ENCODE data around the gene SEC14L1. TPM values are rescaled to one million over a fixed set of nuclear protein-coding genes. Genes with fewer than 3 reads are reported as not detected.

SEC14L1 gene
- total RNA-seq, 1 experiment from 2014 or later: 76.0 TPM

DNA sequence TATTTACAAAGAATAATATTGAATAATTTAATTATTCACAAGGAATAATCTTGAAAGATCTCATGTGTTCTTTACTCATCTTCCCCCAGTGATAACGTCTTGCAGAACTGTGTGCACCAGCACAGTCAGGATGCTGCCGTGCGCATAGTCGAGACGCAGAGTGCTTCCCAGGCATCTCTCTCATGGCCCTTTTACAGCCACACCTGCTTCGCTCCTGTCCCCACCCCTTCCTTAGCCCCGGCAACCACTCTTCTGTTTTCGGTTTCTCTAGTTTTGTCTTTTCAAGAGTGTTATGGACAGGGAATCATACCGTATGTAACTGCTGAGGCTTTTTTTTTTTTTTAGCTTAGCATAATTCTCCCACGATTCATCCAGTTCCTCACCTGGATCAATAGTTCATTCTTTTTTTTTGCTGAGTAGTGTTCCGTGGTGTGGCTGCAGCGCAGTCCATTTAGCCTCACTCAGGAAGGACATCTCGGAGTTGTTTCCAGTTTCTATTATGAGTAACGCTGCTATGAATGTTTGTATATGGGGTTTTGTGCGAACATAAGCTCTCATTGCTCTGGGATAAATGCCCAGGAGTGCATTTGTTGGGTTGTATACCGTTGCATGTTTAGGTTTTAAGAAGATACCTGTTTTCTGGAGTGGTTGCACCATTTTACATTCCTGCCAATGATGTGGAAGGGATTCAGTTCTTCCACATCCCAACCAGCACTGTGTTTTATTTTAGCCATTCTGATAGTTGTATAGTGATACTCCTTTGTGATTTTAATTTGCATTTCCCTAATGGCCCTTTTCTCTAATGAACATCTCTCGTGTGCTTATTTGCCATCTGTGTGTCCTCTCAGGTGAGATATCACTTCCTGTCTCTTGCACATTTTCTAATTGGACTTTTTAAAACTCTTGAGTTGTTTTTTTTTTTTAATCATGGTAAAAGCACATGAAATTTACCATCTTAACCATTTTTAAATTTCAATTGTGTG, 47.6 kb downstream of the SEC14L1 start:
- peak in 1 of 2 experiments; percentile 16 for DNase-seq (ENCODE audit: low read depth in 1 of 2, low spot score in 2 of 2)
- Histone ChIP-seq H3K27ac (no peak overlapping the region), H3K9me3 (replicated peaks) (no peaks in the 10 kb centered on the region), H3K27me3 (replicated peaks) (no peaks in the 10 kb centered on the region), H3K4me1 (replicated peaks) (peaks cover 3% of the 10 kb centered on the region; the same call in 1 of the 2 replicates), H3K36me3 (peaks cover 61% of the 10 kb centered on the region), H3K4me3 (no peak overlapping the region)

- DNase-seq (ENCODE audit: low read depth in 1 of 2, low spot score in 2 of 2): no peak
- Histone ChIP-seq H3K4me1 (replicated peaks) (peaks cover 3% of the 10 kb centered on the region; the same call in 1 of the 2 replicates), H3K4me3 (no peak overlapping the region), H3K9me3 (replicated peaks) (no peaks in the 10 kb centered on the region), H3K27me3 (replicated peaks) (no peaks in the 10 kb centered on the region), H3K27ac (no peak overlapping the region), H3K36me3 (peaks cover 69% of the 10 kb centered on the region)
These were observed 48.4 kb downstream of the SEC14L1 start for GRCh38 chr17:77189148-77189547.

DNA sequence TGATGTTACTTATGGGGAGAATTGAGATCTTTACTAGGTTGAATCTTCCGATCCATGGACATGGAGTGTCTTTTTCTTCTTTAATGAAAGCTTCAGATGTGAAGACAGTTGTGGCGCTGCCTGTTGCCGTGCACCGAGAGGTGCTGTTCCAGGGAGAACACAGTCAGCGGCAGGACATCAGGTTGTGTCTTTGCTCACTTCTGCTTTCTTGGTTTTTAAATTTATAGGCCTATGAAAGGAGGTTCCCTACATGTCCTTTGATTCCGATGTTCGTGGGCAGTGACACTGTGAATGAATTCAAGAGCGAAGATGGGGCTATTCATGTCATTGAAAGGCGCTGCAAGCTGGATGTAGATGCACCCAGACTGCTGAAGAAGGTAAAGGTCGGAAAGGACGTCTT, 49.8 kb downstream of the SEC14L1 start:
- DNase-seq (ENCODE audit: low read depth in 1 of 2, low spot score in 2 of 2): no peak
- no peak overlapping the region for H3K27ac ChIP-seq
- peaks cover 7% of the 10 kb centered on the region for H3K4me1 ChIP-seq (replicated peaks)
- peaks cover 72% of the 10 kb centered on the region for H3K36me3 ChIP-seq
- H3K4me3 ChIP-seq: no peak overlapping the region
- H3K27me3 ChIP-seq (replicated peaks): no peaks in the 10 kb centered on the region
- H3K9me3 ChIP-seq (replicated peaks): no peaks in the 10 kb centered on the region

- peaks cover 78% of the 10 kb centered on the region for H3K36me3 ChIP-seq
- H3K4me3 ChIP-seq: no peak overlapping the region
- peaks cover 12% of the 10 kb centered on the region for H3K4me1 ChIP-seq (replicated peaks)
- no peak for DNase-seq (ENCODE audit: low read depth in 1 of 2, low spot score in 2 of 2)
- H3K27me3 ChIP-seq (replicated peaks): no peaks in the 10 kb centered on the region
- no peaks in the 10 kb centered on the region for H3K9me3 ChIP-seq (replicated peaks)
- H3K27ac ChIP-seq: no peak overlapping the region
These were observed 50.5 kb downstream of the SEC14L1 start for GRCh38 chr17:77191244-77191643.

- Histone ChIP-seq H3K4me1 (replicated peaks) (peaks cover 14% of the 10 kb centered on the region), H3K4me3 (no peak overlapping the region), H3K27me3 (replicated peaks) (no peaks in the 10 kb centered on the region), H3K9me3 (replicated peaks) (no peaks in the 10 kb centered on the region), H3K36me3 (peaks cover 92% of the 10 kb centered on the region), H3K27ac (no peak overlapping the region)
- DNase-seq (ENCODE audit: low read depth in 1 of 2, low spot score in 2 of 2): no peak
These were observed 52.9 kb downstream of the SEC14L1 start for GRCh38 chr17:77193653-77194052.

DNA sequence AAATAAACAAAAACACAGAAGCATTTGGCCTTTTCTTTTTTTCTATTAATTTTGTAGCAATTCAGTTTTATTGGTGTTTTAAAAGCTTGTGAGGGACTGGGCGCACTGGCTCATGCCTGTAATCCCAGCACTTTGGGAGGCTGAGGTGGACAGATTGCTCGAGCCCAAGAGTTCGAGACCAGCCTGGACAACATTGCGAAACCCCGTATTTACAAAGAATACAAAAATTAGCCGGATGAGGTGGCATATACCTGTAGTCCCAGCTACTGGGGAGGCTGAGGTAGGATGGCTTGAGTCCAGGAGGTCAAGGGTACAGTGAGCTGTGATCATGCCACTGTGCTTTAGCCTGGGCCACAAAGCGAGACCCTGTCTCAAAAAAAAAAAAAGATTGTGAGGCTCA, 53.4 kb downstream of the SEC14L1 start:
- Histone ChIP-seq H3K27me3 (replicated peaks) (no peaks in the 10 kb centered on the region), H3K36me3 (peaks cover 94% of the 10 kb centered on the region), H3K4me1 (replicated peaks) (peaks cover 13% of the 10 kb centered on the region), H3K27ac (no peak overlapping the region), H3K4me3 (no peak overlapping the region), H3K9me3 (replicated peaks) (no peaks in the 10 kb centered on the region)
- DNase-seq (ENCODE audit: low read depth in 1 of 2, low spot score in 2 of 2): no peak

GRCh38 chr17:77196251-77196650, 55.5 kb downstream of the SEC14L1 start:
- Histone ChIP-seq H3K27me3 (replicated peaks) (no peaks in the 10 kb centered on the region), H3K4me1 (replicated peaks) (peaks cover 13% of the 10 kb centered on the region), H3K4me3 (no peak overlapping the region), H3K36me3 (peaks cover 100% of the 10 kb centered on the region), H3K27ac (peak overlapping the region; percentile 39), H3K9me3 (replicated peaks) (no peaks in the 10 kb centered on the region)
- peak in 1 of 2 experiments; percentile 39 for DNase-seq (ENCODE audit: low read depth in 1 of 2, low spot score in 2 of 2)

DNA sequence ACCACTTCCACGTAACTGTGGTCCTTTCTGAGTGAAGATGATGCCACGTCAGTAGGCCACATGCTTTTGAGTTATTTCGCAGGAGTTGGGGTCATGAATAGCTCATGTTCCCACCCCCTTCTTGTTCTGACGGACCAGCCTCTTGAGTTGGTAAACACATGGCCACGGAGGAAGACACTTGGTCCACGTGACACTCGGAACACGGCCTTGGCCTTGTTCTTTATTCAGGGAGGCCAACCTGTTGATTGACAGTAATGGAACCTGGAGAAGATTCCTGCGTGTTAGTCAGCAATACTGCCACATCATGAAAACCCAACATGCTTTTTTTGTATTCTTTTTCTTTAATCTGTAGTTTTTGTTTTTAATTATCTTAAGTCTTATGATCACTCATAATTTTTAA, 56.3 kb downstream of the SEC14L1 start:
- Histone ChIP-seq H3K4me3 (no peak overlapping the region), H3K36me3 (peaks cover 100% of the 10 kb centered on the region), H3K4me1 (replicated peaks) (peaks cover 13% of the 10 kb centered on the region), H3K9me3 (replicated peaks) (no peaks in the 10 kb centered on the region), H3K27ac (no peak overlapping the region), H3K27me3 (replicated peaks) (no peaks in the 10 kb centered on the region)
- DNase-seq (ENCODE audit: low read depth in 1 of 2, low spot score in 2 of 2): no peak

- no peak overlapping the region for H3K4me3 ChIP-seq
These were observed 59.9 kb downstream of the SEC14L1 start for GRCh38 chr17:77200711-77201110.

DNA sequence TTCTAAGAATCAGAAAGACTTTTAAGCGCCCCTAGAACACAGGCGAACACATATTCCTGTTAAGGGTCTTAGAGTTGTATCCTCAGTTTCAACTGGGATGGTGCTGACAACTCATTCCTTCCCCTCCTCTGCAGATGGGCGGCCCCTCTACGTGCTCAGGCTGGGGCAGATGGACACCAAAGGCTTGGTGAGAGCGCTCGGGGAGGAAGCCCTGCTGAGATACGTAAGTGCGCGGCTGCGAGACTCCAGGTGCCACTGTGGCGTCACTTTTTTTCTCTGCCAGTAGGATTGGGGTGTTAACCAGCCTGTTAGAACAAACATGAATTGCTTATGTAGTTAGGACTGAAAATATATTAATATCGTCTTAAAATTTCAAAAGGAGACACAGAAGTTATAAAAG, 62.7 kb downstream of the SEC14L1 start:
- no peak overlapping the region for H3K27ac ChIP-seq
- no peaks in the 10 kb centered on the region for H3K9me3 ChIP-seq (replicated peaks)
- no peaks in the 10 kb centered on the region for H3K27me3 ChIP-seq (replicated peaks)
- H3K4me1 ChIP-seq (replicated peaks): peaks cover 7% of the 10 kb centered on the region
- no peak overlapping the region for H3K4me3 ChIP-seq
- peaks cover 99% of the 10 kb centered on the region for H3K36me3 ChIP-seq
- DNase-seq (ENCODE audit: low read depth in 1 of 2, low spot score in 2 of 2): no peak

More at GRCh38 chr17:77200711-77201110, 59.9 kb downstream of the SEC14L1 start:
- Histone ChIP-seq H3K4me1 (replicated peaks) (peaks cover 10% of the 10 kb centered on the region; the same call in 1 of the 2 replicates), H3K36me3 (peaks cover 100% of the 10 kb centered on the region), H3K27me3 (replicated peaks) (no peaks in the 10 kb centered on the region), H3K27ac (no peak overlapping the region), H3K9me3 (replicated peaks) (no peaks in the 10 kb centered on the region)
- no peak for DNase-seq (ENCODE audit: low read depth in 1 of 2, low spot score in 2 of 2)

DNA sequence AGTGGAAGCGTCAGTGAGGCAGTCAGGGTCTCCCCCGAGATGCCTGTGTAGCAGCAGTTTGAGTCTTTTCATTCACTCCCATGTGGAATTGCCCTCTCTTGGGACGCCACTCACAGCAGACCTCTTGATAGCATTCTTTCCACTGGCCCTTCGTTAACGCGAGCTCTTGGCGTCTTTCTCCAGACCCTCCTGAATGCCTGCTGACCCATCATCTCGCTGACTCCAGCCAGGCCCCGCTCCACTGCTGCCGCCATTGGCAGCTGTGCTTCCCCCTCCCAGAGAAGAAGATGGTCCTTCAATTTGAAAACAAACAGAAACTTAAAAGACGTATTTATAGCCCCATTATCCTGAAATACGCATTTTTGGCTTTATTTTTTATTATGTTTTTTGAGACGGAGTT, 63.1 kb downstream of the SEC14L1 start:
- no peak overlapping the region for H3K4me3 ChIP-seq
- peaks cover 99% of the 10 kb centered on the region for H3K36me3 ChIP-seq
- H3K4me1 ChIP-seq (replicated peaks): peaks cover 11% of the 10 kb centered on the region
- DNase-seq (ENCODE audit: low read depth in 1 of 2, low spot score in 2 of 2): no peak
- no peaks in the 10 kb centered on the region for H3K9me3 ChIP-seq (replicated peaks)
- no peak overlapping the region for H3K27ac ChIP-seq
- no peaks in the 10 kb centered on the region for H3K27me3 ChIP-seq (replicated peaks)

DNA sequence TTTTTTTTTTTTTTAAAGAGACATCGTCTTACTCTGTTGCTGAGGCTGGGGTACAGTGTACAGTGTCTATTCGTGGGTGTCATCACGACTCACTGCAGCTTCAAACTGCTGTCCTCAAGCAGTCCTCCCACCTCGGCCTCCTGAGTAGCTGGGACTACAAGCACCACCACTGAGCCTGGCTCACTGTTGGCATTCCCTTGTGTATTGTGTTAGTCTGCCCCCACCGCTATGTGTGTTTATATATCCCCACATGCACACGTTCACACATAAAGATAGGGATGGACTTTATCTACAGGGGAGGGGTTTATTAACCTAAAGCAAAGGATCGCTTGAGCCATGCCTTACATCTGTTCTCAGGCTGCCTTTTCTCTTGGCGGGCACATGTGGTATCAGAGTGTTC, 63.8 kb downstream of the SEC14L1 start:
- DNase-seq (ENCODE audit: low read depth in 1 of 2, low spot score in 2 of 2): no peak
- Histone ChIP-seq H3K4me1 (replicated peaks) (peaks cover 12% of the 10 kb centered on the region), H3K36me3 (peaks cover 99% of the 10 kb centered on the region)

DNA sequence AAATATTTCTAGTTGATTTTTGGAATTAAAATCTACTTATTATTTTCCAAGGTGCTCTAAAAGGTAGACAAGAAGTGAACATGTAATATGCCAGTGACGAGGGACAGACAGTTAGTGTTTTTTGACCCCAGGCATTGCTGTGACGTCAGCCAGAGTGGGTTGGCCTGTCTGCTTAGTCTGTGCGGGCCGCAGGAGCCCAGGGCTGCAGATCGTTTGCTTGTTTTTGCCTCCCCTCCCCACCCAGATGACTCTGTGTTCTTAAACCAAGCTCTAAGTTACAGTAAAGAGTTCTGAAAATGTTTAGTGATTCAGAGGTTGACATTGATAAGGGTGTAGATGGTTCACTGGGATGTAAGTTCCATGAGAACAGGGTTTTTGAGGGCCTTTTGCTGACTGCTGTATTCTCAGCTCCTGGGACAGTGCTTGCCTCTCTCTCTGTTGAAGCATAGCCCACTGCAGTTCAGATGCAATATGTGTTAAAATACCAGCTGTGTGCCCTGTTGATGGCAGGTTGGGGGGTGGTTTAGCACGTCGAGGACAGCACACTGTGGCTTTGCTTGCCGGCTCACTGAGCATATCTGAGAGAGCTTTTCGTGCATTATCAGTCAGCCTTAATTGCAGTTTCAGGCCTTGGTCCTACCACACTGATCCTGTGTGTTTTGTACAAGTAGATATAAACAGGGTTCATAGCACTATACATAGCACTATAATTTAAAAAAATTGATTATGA, 64.8 kb downstream of the SEC14L1 start:
- Histone ChIP-seq H3K36me3 (peaks cover 99% of the 10 kb centered on the region), H3K27me3 (replicated peaks) (no peaks in the 10 kb centered on the region), H3K4me1 (replicated peaks) (peaks cover 12% of the 10 kb centered on the region), H3K27ac (no peak overlapping the region), H3K4me3 (no peak overlapping the region), H3K9me3 (replicated peaks) (no peaks in the 10 kb centered on the region)
- no peak for DNase-seq (ENCODE audit: low read depth in 1 of 2, low spot score in 2 of 2)

More for the DNA sequence above, 63.8 kb downstream of the SEC14L1 start:
- Histone ChIP-seq H3K27me3 (replicated peaks) (no peaks in the 10 kb centered on the region), H3K4me3 (no peak overlapping the region), H3K9me3 (replicated peaks) (no peaks in the 10 kb centered on the region), H3K27ac (no peak overlapping the region)
